ENCODE data around the gene CITED4. TPM values are rescaled to one million over a fixed set of nuclear protein-coding genes. Genes with fewer than 3 reads are reported as not detected.

Gene CITED4
- total and polyA plus RNA-seq, 9 of the 15 experiments (the other 6 are each of a cell fraction or from before 2014, with no cell fraction given): 0.11 to 1.2 (median 0.17) TPM; not detected in 2

- no peak for TF ChIP-seq ZBTB40 (IDR thresholded peaks at IDR 0.05)
- TF ChIP-seq ZBTB40 (CRISPR knock-in tag; IDR thresholded peaks at IDR 0.05): no peak
- TF ChIP-seq PTRF (tag; IDR thresholded peaks at IDR 0.05): no peak
- no peak for TF ChIP-seq STAT5A (IDR thresholded peaks at IDR 0.05; ENCODE audit: borderline replicate concordance, low read length)
- TF ChIP-seq ZNF589 (CRISPR knock-in tag; IDR thresholded peaks at IDR 0.05; ENCODE audit: low read depth): no peak
- no peak for TF ChIP-seq ZBTB17 (CRISPR knock-in tag; IDR thresholded peaks at IDR 0.05)
- no peak for TF ChIP-seq NFIC (IDR thresholded peaks at IDR 0.05)
- peak; percentile 60 for TF ChIP-seq BCOR (IDR thresholded peaks at IDR 0.05)
- no peak for TF ChIP-seq ZFX (CRISPR knock-in tag; IDR thresholded peaks at IDR 0.05)
- no peak for TF ChIP-seq SAFB2 (IDR thresholded peaks at IDR 0.05; ENCODE audit: borderline replicate concordance, low read depth, low read length, severe bottlenecking)
- no peak for TF ChIP-seq IFI16 (CRISPR knock-in tag; IDR thresholded peaks at IDR 0.05)
- no peak for TF ChIP-seq SMARCC2 (IDR thresholded peaks at IDR 0.05; ENCODE audit: low read depth)
- TF ChIP-seq, protein P1, sequence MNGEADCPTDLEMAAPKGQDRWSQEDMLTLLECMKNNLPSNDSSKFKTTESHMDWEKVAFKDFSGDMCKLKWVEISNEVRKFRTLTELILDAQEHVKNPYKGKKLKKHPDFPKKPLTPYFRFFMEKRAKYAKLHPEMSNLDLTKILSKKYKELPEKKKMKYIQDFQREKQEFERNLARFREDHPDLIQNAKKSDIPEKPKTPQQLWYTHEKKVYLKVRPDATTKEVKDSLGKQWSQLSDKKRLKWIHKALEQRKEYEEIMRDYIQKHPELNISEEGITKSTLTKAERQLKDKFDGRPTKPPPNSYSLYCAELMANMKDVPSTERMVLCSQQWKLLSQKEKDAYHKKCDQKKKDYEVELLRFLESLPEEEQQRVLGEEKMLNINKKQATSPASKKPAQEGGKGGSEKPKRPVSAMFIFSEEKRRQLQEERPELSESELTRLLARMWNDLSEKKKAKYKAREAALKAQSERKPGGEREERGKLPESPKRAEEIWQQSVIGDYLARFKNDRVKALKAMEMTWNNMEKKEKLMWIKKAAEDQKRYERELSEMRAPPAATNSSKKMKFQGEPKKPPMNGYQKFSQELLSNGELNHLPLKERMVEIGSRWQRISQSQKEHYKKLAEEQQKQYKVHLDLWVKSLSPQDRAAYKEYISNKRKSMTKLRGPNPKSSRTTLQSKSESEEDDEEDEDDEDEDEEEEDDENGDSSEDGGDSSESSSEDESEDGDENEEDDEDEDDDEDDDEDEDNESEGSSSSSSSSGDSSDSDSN (IDR thresholded peaks at IDR 0.05; ENCODE audit: borderline replicate concordance in 1 of 2, low read depth in 2 of 2, low read length in 2 of 2): no peak
- TF ChIP-seq ZBTB2 (IDR thresholded peaks at IDR 0.05): no peak
Measured at GRCh38 chr1:40858856-40859416, 3.2 kb downstream of the CITED4 start (continued).

Measured in K562 (cell line).